Stimulated activated CD4-positive, alpha-beta T cell treated with anti-CD3 and anti-CD28 coated beads, Interleukin-1b, Interleukin-23, amount 100 ng/mL, for 1 hour (primary cell): ENCODE results near the gene PMPCA.
A peak's percentile ranks its signal among the peaks of the same experiment; 100 is the strongest.

ENCODE experiments used
- DNase-seq, 2 donors: peaks; one replicate each; pipeline ENCODE4 v3.0.0-alpha.2; 2020; ENCODE audit warnings: low read depth in 2 of 2

The PMPCA gene

DNA sequence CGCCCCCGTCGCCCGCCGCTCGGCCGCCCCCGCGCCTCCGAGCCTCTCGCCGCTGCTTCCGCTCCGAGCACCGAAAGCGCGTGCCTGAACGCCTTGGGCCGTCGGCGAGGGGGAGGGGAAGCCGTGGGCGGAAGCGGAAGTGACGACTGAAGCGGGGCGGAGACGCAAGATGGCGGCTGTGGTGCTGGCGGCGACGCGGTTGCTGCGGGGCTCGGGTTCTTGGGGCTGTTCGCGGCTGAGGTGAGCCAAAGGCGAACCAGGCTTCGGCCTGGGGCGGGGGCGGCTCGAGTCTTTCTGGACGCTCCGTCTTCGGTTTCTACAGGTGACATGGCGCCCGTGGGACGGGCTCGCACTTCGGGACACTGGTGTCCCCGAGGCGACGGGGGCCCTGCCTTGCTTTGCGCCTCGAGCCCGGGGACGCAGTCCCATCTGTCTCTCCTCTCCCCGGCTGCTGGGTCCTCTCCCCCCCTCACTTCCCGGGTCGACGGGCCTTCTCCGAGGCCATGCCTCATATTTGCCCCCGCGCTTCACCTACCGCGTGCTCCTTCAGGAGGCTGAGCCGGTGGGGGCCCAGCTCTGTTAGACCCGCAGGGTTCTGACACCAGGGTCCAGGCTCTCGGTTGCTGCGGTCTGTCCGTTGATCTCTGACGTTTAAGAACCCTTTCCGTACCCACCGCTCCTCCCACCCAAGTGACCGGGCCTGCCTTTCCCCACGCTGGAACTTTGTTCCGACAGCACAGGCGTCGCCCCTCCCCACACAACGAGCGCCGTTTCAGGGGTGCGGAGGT is at the start of gene PMPCA, which contains the start of gene ENTR1:
PMPCA (plus strand) TSS at position 159 of the 788 bp plus-strand sequence; CDS start at position 170, 11 bp downstream.
ENTR1 (minus strand) TSS at position 115 of the 788 bp plus-strand sequence. CDS start 217 bp downstream, outside the sequence.
- DNase-seq, result peak; percentile 85 to 99

- DNase-seq, result no peak
Measured at GRCh38 chr9:136361047-136361753, 49.3 kb upstream of the PMPCA start.

- no peak for DNase-seq
Measured at GRCh38 chr9:136361754-136362449, 48.6 kb upstream of the PMPCA start.

GRCh38 chr9:136362450-136362784 is 48.0 kb upstream of the PMPCA start:
- no peak for DNase-seq

GRCh38 chr9:136363106-136363948 is 47.1 kb upstream of the PMPCA start, which contains the start of gene DNLZ:
DNLZ (minus strand) TSS chr9:136363744; CDS start chr9:136363714, 30 bp downstream.
- DNase-seq, result peak; percentile 86 to 95

- DNase-seq, result no peak
Measured at GRCh38 chr9:136363949-136364748, 46.3 kb upstream of the PMPCA start.

DNA sequence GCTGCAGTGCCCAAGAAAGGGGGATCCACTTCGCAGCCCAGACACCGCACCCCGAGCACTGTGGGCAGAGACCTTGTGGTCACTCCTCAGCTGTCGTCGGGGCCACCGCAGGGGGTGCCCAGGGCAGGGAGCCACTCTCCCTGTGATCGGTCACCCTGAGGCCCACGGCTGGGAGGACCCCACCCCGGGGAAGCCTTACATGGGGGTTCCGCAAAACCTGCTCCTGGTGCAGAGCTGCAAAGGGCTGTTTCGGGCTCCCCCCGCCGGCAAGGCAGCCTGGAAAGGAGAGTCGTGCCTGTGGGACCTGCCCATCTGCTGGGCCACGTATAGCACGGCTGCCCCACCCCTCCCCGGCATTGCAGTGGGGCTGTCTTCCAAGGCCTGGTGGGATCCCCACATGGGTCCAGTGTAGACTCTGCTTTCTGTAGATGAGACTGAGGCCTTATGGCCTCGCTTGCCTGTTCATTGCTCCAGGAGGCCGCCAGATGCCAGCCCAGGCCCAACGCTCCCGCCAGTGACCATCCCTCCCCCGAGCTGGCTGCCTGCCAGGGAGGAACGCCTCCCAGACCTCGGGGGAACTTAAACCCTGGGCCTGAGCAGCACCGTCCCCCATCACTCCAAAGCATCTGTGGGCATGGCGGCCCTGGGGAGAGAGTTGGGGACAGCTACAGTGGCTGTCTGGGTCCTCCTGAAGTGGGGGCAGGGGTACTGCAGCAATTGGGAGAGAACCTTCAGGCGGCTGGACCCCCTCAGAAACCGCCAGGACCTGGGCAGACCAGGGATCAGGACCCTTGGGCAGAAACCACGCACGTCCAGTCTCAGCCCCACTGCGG is 45.3 kb upstream of the PMPCA start:
- no peak for DNase-seq

GRCh38 chr9:136365775-136366222 is 44.7 kb upstream of the PMPCA start:
- DNase-seq, result no peak

DNA sequence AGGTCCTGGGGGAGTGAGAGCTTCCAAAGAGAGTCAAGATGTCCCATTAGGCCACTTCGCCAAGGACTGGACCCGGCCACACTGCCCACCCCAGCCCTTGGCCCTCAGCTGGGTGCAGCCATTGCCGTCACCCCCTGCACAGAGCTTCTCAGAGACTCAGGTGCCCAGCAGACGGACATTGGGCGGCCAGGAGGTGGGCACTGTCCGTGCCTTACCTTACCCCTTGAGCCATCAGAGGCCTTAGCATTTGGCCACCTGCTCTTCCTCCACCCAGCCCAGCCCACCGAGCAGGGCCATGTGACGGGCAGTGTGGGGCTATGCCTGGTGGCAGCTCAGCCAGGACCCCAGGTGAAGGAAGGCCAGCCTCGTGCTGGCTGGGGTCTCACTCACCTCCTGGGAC is 43.6 kb upstream of the PMPCA start:
- no peak for DNase-seq

DNA sequence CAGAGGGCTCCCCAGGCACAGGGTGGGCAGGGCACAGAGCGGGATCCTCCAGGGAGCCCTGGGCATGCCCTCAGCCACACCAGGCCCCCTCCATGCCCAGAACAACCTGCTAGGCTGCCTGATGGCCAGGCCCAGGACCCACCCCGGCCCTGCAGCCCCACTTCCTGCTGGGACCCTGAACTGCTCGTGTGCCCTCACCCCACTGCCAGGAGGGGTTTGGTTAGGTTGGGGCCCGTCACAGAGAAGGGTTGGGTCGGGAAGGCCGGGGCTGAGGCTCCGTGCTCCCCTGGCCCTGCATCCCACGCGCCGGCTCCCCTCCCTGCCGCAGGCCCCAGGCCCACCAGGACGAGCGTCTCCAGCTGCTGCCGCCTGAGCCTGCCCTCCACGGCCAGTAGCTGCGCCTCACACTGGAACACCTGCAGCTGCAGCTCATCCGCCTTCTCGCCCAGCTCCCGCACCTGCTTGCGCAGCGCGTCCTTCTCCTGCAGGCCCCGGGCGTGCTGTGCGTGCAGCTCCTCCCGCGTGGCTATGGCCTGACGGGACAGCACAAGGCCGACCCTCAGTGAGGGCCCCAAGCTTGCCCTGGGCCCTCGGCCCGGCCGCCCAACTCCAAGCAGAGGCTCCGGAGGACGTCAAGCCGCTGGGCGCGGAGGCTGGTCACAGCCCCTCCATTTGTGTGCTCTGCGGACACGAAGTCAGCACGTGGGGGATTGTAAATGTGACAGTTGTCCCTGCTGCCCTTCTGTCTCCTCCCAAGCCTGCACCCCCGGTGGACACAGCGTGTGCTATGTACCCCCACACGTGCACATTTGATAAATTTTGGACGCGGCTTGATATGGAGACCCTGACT is 42.9 kb upstream of the PMPCA start:
- DNase-seq, result no peak

GRCh38 chr9:136368190-136368589 is 42.3 kb upstream of the PMPCA start:
- no peak for DNase-seq

DNA sequence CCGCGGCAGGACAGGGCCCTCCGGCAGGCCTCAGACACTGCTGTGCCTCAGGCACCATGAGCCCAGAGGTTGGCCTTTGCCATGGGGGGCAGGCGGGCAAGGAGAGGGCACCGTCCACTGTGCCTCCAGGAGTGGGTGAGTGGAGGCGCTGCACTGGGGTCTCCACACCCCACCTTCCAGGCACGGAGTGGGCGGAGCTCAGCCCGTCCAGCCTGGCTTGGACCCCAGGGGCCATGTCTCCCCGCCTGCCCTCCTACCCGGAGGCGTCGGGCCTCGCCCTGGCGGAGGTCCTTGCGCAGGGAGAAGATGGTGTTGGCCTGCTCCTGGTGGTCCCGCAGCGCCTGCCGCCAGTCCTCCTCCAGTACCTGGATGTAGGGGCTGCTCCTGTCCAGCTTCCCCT is 40.4 kb upstream of the PMPCA start:
- no peak for DNase-seq

DNA sequence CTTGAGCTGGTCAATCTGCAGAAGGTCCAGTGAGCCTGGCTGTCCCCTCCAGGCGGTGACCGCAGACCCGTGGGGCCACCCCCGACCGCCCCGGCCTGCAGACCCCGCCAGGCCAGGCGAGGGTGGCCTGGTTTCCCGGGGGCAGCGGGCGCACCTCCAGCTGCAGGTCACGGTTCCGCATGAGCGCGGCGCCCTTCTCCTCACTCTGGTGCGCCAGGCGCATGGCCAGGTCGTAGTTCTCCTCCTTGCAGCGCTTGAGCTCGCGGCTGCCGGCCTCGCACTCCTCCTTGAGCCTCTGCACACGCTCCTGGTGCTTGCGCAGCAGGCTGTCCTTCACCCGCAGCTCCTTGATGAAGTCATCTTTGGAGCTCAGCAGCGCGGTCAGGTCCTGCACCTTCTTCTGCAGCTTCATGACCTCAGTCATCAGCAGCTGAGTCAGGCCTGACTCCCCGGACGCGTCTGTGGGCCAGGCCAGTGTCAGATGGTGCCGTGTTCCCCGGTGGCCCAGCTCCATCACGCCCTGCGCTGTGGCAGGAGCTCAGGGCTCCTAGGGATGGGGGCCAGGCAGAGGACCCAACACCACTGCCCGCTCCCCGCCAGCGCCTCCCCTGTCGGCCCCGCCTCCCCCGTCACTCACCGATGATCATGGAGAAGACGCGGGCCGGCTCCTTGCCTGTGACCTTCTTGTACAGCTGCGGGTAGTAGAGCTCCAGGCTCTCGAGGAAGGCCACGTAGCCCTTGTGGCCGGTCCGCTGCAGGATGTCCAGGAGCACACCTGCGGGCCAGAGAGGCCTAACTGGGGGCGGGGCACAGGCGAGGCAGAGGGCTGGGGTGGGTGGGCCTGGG is 39.5 kb upstream of the PMPCA start:
- DNase-seq, result no peak

DNA sequence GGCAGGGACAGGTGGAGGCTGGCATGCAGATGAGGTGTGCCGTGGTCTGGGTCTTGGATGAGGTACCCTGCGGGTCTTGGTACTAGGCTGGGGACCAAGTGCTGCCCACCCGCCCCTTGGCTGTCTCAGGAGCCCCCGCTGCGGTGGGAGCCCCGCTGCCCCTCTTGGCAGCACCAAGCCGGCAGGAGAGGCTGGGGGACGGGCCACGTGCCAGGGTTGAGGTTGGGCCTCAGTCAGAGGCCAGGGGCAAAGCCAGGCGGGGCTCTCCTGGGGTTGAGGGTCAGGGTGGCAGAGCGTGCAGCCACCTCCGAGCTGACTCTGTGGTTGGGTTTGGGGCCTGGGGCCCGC is 39.0 kb upstream of the PMPCA start:
- DNase-seq, result no peak

- no peak for DNase-seq
Measured at GRCh38 chr9:136372006-136372405, 38.5 kb upstream of the PMPCA start.

- DNase-seq, result no peak
Measured at GRCh38 chr9:136372561-136373299, 37.7 kb upstream of the PMPCA start.
